Hindlimb muscle (tissue), 1 donor: ENCODE results near the gene IQGAP3. TPM values are rescaled to one million over a fixed set of nuclear protein-coding genes. Genes with fewer than 3 reads are reported as not detected.

ENCODE experiments used
- DNase-seq: peaks from one replicate; pipeline ENCODE4 v3.0.0-alpha.2; 2013
- polyA plus RNA-seq: library from polyadenylated mRNA; unstranded; fragments of 120-200 nt; gene quantifications from one replicate; pipeline ENCODE4 v1.2.1, GENCODE V29; 2013; ENCODE audit not compliant: insufficient read length

The IQGAP3 gene
- polyA plus RNA-seq, 1 donor: 6.7 TPM

GRCh38 chr1:156494309-156494895 is 78.0 kb downstream of the IQGAP3 start:
- no peak for DNase-seq

DNA sequence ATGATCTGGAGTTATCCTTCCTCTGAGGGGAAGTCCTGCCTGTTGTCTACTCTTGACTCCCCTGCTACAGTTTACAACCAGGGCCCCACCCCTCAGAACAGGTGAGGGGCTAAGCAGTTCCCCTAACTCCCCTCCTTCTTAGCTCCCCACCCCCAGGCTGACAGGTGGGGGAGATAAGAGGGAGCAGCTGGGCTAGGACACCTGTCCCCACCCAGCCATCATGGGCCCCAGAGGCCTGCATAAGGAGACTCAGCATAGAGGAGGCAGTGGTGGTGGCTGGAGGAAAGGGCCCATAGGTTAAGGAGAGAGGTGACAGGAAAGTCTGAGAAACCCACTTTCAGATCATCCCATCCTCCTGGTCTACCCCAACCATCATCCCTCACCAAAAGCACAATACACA is 78.6 kb downstream of the IQGAP3 start:
- DNase-seq: no peak

GRCh38 chr1:156493154-156493631 is 79.2 kb downstream of the IQGAP3 start:
- DNase-seq: peak; percentile 59

- DNase-seq: no peak
These were observed 79.7 kb downstream of the IQGAP3 start for GRCh38 chr1:156492591-156493080.

- DNase-seq: no peak
These were observed 80.3 kb downstream of the IQGAP3 start for GRCh38 chr1:156492013-156492590.

GRCh38 chr1:156491151-156491949 is 81.0 kb downstream of the IQGAP3 start:
- no peak for DNase-seq

DNA sequence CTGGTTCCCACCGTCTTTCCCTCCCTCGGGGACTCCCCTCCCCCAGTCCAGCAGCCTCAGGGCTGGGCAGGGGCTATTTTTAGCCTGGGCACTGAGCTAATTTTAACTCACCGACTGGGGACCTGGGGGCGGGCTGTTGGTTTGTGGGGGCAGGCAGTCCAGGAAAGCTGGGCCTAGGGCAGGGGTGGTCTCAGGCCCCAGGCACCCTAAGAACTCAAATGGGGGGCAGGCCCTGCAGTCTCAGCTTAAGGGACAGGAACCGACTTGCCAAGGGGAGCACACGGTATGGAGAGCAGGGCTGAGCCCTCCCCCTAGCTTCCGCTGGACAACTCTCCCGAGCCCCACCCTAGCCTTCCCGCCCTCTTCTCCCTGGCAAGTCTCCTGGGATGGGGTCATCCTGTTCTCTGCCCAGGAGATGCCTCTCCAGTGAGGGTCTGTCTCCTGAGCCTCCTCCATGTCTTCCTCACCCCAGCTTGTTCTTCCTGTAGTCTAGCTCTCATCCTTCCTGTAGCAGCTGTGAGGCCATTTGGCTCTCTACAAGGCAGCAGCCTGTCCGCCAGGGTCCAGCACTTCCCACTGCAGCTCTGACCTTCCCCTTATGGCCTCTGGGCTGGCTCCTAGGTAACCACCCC is 81.8 kb downstream of the IQGAP3 start:
- no peak for DNase-seq

GRCh38 chr1:156489935-156490293 is 82.5 kb downstream of the IQGAP3 start:
- DNase-seq: no peak

DNA sequence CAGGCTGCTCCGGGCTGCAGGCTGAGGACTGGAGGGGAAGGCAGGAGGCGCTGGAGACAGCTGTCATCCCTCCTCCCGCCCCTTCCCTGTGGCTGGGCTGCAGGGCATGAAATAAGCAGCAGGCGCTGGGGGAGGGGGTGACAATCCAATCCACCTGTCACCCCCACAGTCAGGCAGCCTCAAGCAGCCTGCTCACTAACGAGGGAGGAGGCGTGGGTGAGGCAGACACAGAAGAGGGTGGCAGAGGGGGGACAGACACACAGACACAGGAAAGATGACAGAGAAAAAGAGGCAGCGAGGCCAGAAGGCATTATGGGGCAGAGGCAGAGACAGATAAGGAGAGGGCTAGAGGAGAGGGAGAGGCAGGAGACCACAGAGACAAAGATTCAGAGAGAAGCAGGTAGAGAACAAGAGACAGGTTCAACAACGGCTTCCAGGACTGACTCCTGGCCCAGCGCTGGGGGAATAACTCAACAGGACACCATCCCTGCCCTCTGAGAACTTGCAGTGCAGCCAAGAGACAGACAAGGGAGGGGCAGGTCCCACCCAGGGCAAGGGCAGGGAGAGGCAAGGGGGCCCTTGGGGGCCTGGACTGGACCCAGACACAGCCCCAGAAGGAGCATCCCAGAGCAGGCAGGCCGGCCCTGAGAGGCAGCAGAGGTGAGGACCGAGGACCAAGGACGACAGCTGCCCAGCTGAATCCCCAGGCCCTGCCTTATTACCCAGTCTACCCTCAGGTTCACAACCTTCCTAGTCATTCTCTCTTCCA is 83.0 kb downstream of the IQGAP3 start:
- DNase-seq: peak; percentile 45

- no peak for DNase-seq
These were observed 83.7 kb downstream of the IQGAP3 start for GRCh38 chr1:156488566-156489165.

DNA sequence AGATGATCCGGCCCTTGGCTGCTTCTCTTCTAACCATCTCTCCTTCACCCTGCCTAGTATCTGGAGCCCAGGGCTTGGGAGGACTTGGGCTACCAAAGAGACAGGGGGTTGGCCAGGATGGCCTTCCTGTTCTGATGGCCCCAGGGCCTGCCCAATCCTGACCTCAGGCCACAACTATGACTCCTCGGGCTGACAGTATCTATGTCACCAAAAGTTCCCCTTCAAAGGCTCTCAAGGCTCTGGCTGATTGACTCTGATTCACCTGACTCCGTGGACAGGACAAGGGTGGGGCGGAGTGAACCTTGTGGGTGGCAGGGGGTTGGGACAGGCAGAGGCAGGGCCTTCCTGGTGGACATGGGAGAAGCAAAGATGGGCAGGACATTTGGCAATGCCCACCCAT is 84.5 kb downstream of the IQGAP3 start:
- no peak for DNase-seq

DNA sequence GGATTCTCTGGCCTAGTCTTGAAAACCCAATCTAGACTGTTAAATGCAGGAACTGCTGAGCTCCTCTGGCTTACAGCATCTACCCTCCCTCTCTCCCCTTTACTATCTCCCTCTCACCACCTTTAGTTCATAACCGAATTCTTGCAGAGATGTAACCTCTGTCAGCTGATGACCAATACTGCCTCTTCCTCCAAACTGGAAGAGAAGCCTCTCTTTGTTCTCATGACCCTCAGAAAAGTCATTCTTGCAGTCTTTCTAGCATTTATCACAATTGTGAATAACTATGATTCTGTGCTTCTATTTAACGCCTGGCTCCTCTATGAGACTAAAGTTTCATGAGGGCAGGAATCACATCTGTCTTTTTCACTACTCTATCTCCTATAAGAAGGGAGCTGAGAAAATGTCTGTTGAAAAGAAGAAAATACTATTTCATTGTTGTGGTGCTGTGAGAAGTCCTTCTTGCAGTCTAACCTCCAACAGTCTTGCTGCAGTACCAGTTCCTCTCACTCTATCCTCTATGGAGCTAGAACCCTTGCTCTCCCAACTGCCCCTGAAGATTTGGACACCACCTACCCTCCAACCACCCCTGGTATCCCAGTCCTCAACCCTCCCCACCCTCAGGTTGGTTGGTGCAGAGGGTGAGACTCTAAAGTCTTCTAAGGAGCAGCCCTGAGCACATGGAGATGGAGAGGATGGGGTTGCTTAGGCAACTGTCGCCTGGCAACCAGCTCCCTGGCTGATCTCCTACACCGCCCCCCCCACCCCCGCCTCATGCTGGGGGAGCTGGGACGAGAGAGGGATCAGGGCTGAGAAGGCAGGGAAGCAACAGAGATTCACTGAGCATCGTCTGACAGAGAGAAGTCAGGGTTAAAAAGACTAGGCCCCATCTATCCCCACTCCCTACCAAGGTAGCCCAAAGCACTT is 85.7 kb downstream of the IQGAP3 start:
- no peak for DNase-seq

- DNase-seq: no peak
These were observed 86.4 kb downstream of the IQGAP3 start for GRCh38 chr1:156485984-156486383.

DNA sequence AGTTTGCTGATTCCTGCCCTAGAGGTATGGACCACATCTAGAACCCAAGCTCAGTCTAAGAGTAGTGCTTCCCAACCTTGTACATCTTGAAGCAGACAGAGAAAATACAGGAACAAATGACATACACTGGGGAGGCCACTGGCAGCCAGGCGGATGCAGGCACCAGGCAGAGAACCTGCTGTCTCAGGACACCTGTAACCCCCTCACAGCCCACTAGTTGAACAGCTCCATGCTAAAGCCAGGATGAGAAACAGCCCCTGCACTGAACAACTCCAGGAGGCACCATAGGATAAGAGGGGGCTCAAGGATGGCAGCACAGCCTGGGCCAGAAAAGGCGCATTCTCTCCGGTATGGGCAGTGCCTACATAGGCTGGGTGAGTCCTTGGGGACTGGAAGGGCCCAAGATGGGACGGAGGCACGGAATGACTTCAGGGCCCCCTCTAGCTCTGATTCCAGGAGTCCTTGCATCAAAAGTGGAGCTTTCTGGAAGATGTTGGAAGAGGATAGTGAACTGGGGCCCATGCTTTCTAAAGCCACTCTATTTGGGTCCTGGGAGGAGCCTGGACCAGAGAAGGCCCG is 87.8 kb downstream of the IQGAP3 start:
- DNase-seq: no peak

GRCh38 chr1:156483397-156483796 is 89.0 kb downstream of the IQGAP3 start:
- DNase-seq: no peak

GRCh38 chr1:156482276-156482675 is 90.1 kb downstream of the IQGAP3 start:
- no peak for DNase-seq

DNA sequence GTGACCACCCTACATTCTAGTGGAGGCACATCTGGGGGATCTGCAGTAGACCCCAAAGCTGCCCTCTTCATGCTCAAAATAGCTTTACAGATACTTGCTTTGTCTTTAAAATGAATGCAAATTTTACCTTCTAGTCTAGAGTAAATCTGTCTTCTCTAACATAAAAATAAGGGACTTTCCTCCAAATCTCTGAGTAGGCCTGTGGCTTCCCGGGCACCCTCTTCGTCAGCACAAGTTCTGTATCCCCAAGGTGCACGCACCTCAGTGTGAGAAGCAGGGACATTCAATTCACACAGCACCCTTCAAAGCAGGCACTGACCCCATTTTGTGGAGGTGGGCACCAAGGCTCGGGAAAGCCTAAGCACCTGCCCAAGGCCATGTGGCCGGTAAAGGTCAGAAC is 90.8 kb downstream of the IQGAP3 start:
- DNase-seq: no peak

DNA sequence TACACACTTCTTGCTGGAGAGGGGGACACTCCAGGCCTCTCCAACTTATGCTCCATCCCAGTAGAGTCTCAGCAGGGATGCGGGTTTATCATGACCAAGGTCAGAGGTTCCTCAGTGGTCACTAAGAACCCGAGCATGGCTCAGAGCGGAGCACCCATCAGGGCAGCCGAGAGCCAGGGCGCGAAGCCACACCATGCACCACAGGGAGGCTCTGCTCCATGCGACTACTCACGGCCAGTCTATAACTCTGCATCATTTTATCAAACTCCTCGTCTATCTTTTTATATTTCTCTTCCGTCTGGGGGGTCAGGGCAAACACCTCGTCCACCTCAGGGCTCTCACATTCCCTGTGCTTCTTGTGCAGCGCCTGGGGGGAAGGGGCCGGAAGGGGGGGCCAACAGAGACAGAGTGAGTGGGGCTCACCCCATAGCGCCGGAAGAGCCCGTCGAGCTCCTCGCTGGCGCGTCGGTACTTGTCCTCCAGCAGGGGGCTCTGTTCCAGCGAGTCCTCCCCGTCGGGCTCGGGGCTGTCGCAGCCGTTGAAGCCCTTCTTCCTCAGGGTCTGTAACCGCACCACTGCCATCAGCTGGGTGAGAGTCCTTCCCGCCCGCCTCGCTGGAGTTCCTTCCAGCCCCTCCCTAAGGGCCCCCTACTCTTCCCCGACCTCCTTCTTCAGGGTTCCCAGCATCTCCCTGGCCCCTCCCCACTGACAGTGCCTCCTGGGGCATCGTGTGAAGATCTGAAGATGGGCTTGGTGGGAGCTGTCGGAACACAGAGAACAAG is 91.8 kb downstream of the IQGAP3 start:
- no peak for DNase-seq

GRCh38 chr1:156480016-156480370 is 92.4 kb downstream of the IQGAP3 start:
- DNase-seq: no peak
